Smooth muscle cell (in vitro differentiated cells): ENCODE data around the gene PLXNB2. TPM values are rescaled to one million over a fixed set of nuclear protein-coding genes. Genes with fewer than 3 reads are reported as not detected.

ENCODE experiments used
- DNase-seq: peaks from one replicate; lab custom pipeline; 2025; ENCODE audit not compliant: unreplicated experiment; lab: John Stamatoyannopoulos, UW
- H2AFZ ChIP-seq: fragments of 200-600 bp; sonication (generic); 2 replicates; pipeline ENCODE4 v1.6.0; 2016; ENCODE audit warnings: antibody characterized with exemption, low read depth, mild to moderate bottlenecking
- H3F3A ChIP-seq: fragments of 200-600 bp; sonication (generic); 2 replicates; pipeline ENCODE4 v1.6.0; 2017; ENCODE audit warnings: antibody characterized with exemption, low read depth
- H3K27ac ChIP-seq: fragments of 200-600 bp; sonication (generic); 2 replicates; pipeline ENCODE4 v1.5.1; 2016; ENCODE audit warnings: low read depth, mild to moderate bottlenecking
- H3K27me3 ChIP-seq: fragments of 200-600 bp; sonication (generic); 2 replicates; pipeline ENCODE4 v1.6.1; 2016; ENCODE audit warnings: low read depth, mild to moderate bottlenecking
- H3K36me3 ChIP-seq: fragments of 200-600 bp; sonication (generic); 2 replicates; pipeline ENCODE4 v1.5.1; 2016; ENCODE audit warnings: low read depth
- H3K4me1 ChIP-seq: fragments of 200-600 bp; sonication (generic); 2 replicates; pipeline ENCODE4 v1.5.1; 2016; ENCODE audit warnings: low read depth
- H3K4me2 ChIP-seq: fragments of 200-600 bp; sonication (generic); 2 replicates; pipeline ENCODE4 v1.6.0; 2016; ENCODE audit warnings: mild to moderate bottlenecking
- H3K4me3 ChIP-seq: fragments of 200-600 bp; sonication (generic); 2 replicates; pipeline ENCODE4 v1.5.1; 2016; ENCODE audit warnings: mild to moderate bottlenecking
- H3K79me2 ChIP-seq: fragments of 200-600 bp; sonication (generic); 2 replicates; pipeline ENCODE4 v1.6.0; 2016; ENCODE audit warnings: low read depth, mild to moderate bottlenecking
- H3K9ac ChIP-seq: fragments of 200-600 bp; sonication (generic); 2 replicates; pipeline ENCODE4 v1.6.0; 2016; ENCODE audit warnings: low read depth
- H3K9me3 ChIP-seq: fragments of 200-600 bp; sonication (generic); replicated peaks from 2 replicates; pipeline ENCODE4 v1.5.1; 2016; ENCODE audit warnings: low read depth
- H4K20me1 ChIP-seq: fragments of 200-600 bp; sonication (generic); 2 replicates; pipeline ENCODE4 v1.6.0; 2016; ENCODE audit warnings: low read depth
- CTCF ChIP-seq: fragments of 200-600 bp; sonication (generic); IDR thresholded peaks from 2 replicates; pipeline ENCODE4 v1.5.1; 2017; ENCODE audit warnings: borderline replicate concordance, mild to moderate bottlenecking, antibody characterized with exemption; ENCODE audit not compliant: insufficient read depth, poor library complexity, severe bottlenecking
- WGBS: methylation state at CpG from one replicate; pipeline ENCODE4 v1.1.7; 2016; ENCODE audit warnings: low lambda C conversion rate; 5-methylcytosine and 5-hydroxymethylcytosine counted together
- polyA plus RNA-seq: library from polyadenylated mRNA; unstranded; fragments of >200 nt; fragmentation: Nextera tagmentation; extraction: Ambion mirVana; gene quantifications from 2 replicates; pipeline ENCODE4 v1.2.1, GENCODE V29; 2016
- total RNA-seq: library from RNA; depleted of rRNA; stranded (reverse); fragments of >200 nt; gene quantifications from 2 replicates; pipeline ENCODE4 v1.2.3, GENCODE V29; 2014

Gene PLXNB2
- total and polyA plus RNA-seq, 2 experiments from 2014 or later, result 195 to 210 TPM

DNA sequence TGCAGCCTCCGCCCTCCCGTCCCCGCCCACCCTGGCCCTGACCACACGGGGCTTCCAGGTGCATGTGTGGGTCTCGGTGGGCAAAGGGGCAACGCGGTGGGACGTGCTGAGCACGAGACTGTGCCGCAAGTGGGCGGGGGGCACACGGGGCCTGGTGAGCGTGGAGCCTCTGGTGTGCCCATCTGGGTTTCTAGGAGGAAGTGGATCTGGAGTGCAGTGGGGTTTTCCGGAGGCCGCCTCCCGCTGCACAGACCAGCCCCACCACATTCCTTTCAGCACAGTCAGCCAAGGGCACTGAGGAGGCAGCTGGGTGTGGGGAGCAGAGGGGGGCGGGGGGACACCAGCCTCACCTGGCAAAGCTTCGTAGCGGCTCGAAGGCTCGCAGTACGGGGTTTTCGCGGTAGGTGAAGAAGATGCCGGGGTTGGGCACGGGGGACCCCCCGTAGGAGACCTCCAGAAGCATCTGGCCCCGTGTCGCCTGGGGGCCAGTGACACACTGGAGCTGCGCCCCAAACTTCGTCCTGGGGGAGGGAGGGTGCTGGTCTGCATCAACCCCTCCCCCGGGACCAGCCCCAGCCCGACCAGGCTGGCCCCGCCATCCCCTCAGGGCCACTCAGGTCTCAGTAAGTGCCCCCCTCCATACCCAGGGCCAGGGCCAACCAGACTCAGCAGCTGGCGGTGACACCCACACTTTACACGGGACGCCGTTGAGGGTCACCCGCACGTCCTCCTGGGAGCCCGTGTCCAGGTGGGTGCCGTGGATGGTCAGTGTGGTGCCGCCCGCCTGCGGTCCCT lies 24.9 kb downstream of the PLXNB2 start:
- no peaks in the 10 kb centered on the region for H3K36me3 ChIP-seq

DNA sequence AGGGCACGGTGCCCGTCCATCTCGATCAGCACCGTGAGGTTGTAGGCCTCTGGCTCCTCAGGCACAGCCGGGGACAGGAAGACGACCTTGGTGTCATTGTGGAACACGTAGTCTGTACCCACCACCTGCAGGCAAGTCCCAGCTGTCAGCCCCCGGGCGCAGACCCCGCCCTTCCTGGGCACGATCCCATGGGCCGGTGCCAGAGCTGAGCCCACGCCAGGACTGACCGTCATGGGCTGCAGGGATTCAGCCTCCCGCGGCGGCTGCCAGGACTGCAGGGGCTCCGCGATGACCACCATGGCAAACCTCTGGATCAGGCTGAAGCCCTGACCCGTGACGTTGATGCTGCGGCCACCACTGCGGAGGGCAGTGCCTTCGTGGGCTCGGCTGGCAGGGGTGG lies 25.5 kb downstream of the PLXNB2 start:
- no peak for DNase-seq
- H4K20me1 ChIP-seq, result peaks cover 92% of the 10 kb centered on the region
- H3K4me1 ChIP-seq, result no peaks in the 10 kb centered on the region
- peak overlapping the region; percentile 59 for H3K27ac ChIP-seq
- H3K27me3 ChIP-seq, result no peaks in the 10 kb centered on the region
- H3K36me3 ChIP-seq, result no peaks in the 10 kb centered on the region
- no peaks in the 10 kb centered on the region for H3F3A ChIP-seq
- no peak for TF ChIP-seq CTCF
- no peak overlapping the region for H3K4me3 ChIP-seq
- no peak overlapping the region for H3K4me2 ChIP-seq
- no peaks in the 10 kb centered on the region for H3K9me3 ChIP-seq
- H3K79me2 ChIP-seq, result peaks cover 17% of the 10 kb centered on the region
- WGBS, result 93% methylated on average over 25 of the region's 25 CpGs
- no peak overlapping the region for H3K9ac ChIP-seq
- no peak overlapping the region for H2AFZ ChIP-seq

More for the DNA sequence above, 24.9 kb downstream of the PLXNB2 start:
- H4K20me1 ChIP-seq, result peaks cover 92% of the 10 kb centered on the region
- peaks cover 23% of the 10 kb centered on the region for H3K79me2 ChIP-seq
- no peak for TF ChIP-seq CTCF
- no peaks in the 10 kb centered on the region for H3K27me3 ChIP-seq
- H3K4me3 ChIP-seq, result no peak overlapping the region
- H3K9me3 ChIP-seq, result no peaks in the 10 kb centered on the region
- WGBS, result 83% methylated on average over 41 of the region's 45 CpGs
- H2AFZ ChIP-seq, result no peak overlapping the region
- H3F3A ChIP-seq, result no peaks in the 10 kb centered on the region
- H3K4me1 ChIP-seq, result no peaks in the 10 kb centered on the region
- no peak overlapping the region for H3K9ac ChIP-seq
- DNase-seq, result no peak
- H3K27ac ChIP-seq, result peak overlapping the region; percentile 59
- H3K4me2 ChIP-seq, result peak overlapping the region; percentile 17

GRCh38 chr22:50281384-50281760 lies 26.1 kb downstream of the PLXNB2 start:
- 96% methylated on average over 36 of the region's 36 CpGs for WGBS
- H3K4me2 ChIP-seq, result no peak overlapping the region
- H3F3A ChIP-seq, result no peaks in the 10 kb centered on the region
- no peaks in the 10 kb centered on the region for H3K9me3 ChIP-seq
- no peak overlapping the region for H2AFZ ChIP-seq
- no peak overlapping the region for H3K27ac ChIP-seq
- TF ChIP-seq CTCF, result no peak
- no peak overlapping the region for H3K9ac ChIP-seq
- H3K4me3 ChIP-seq, result no peak overlapping the region
- no peaks in the 10 kb centered on the region for H3K27me3 ChIP-seq
- DNase-seq, result no peak
- H3K36me3 ChIP-seq, result no peaks in the 10 kb centered on the region
- peaks cover 11% of the 10 kb centered on the region for H3K79me2 ChIP-seq
- H3K4me1 ChIP-seq, result no peaks in the 10 kb centered on the region
- H4K20me1 ChIP-seq, result peaks cover 92% of the 10 kb centered on the region
